ENCODE measurements around the gene UBAP2.

UBAP2 gene

DNA sequence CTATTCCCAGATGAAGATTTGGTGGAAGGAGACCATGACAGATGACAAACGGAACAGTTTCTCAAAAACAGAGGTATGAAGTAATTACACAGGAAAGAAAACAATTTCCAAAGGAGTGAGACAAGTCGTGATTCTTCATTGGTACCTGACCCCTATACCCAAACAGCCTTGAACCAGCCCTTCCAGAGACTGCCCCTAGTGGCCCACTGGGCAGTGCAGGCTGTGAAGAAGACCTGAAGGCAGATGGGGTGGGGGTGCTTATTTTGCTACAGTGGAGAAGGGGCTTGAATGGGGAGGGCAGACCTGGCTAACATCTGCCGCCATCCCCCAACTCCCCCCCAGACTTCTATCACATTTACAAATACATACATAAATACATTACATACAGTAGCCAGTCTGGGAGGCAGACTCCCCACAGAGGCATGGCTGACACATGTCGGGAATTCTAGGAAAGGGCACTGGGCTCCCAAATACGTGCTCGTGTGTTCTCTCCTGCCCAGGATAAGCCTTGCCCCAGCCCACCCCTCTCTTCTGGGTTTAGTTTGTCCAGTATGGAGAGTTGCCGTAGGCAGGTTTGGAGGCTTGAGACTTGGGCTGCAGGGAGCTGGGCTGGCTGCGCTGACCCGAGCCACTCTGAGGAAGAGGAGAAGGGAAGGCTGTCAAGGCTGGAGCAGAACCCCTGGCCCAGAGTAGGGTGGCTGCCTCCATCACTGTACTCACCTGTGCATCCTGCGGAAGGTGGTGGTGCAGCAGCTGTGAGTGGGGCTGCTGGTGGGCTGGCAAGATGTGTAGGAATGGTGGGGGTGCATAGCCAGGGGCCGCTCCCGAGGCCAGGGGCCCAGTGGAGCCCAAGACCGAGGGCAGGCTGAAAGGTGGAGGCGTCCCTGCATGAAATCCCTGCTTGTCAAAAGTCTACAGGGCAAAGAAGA, 126.5 kb downstream of the UBAP2 start:
- DNase-seq: no peak

DNA sequence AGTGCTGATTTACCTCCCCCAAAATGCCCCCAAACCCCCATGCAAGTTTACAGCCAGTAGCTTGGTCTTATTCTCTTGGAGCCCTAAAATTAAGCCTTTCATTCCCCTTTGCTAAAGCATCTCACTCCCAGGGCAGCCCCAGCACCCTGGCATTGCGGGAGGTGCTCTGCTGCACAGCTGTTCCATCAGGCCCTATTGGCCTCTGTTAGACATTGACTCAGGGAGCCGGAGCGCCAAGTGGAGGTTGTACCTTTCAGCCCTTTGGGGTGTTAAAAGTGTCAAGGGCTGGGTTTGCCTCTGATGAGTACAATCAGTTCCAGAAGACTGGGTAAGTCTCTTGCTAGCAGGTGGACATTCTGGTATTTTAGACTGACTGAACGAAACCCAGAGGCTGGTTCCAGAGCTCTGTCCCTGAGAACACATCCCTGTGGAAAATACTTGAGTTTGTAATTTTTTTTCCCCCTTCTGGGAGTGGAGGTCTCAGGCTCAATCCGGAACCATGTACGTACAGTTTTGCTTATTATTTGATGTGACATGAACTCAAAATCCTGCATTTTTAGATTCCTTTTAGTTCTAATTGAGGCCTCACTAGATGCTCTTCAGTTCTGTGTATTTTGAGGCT, 129.3 kb downstream of the UBAP2 start:
- DNase-seq: no peak

DNA sequence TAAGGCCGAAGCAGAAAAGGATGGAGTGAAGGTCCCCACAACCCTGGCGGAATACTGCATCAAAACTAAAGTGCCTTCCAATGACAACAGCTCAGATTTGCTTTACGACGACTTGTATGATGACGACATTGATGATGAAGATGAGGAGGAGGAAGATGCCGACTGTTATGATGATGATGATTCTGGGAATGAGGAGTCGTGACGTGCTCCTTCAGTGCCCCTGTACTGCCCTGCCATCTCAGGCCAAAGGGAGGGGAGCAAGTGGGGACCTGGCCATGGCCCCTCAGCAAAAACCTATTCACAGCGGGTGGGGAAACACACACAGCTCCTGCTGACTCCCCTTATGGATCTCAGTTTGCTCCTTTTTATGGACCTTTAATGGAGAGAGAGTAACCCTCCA, 131.7 kb downstream of the UBAP2 start:
- DNase-seq: no peak

DNA sequence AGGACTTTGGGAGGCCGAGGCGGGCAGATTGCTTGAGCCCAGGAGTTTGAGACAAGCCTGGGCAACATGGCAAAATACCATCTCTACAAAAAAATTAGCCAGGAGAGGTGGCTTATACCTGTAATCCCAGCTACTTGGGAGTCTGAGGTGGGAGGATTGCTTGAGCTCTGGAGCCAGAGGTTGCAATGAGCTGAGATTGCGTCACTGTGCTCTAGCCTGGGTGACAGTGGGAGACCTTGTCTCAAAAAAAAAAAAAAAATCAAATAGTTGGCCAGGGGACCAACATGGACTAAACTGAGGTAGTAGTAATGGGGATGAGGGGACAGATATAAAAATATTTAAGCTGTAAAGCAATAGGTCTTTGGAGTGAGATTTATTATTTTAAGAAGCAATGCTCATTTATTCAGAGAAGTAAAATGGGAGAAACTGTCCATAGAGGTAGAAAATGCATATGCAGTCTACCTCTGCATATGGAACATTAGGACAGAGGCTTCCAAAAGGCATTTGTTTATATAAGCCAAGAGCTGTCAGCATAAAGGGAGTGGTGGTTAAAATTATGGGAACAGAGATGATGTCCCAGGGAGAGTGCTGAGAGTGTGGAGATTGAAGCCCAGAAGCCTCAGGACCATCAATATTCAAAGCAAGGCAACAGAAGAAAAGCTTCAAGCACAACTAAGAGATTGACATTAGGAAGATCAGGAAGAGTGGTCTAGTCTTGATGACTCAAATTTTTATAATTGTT, 133.6 kb downstream of the UBAP2 start:
- DNase-seq: no peak

DNA sequence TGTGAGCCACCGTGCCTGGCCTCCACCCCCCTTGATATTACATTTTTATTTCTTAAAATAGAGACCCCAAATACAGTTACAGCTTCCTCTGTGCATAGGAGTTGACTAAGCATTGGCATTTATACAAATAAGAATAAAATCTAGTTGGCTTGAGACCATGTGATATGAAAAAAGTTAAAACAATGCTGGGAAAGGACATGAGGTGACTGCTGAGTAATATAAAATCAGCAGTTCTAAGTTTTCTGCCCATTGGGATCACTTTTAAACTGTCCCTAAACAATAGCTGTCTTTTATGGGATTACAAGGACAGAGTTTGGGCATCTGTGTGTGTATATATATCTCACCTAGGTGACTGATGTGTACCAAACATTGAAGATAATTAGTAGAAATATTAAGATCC, 135.1 kb downstream of the UBAP2 start:
- no peak for DNase-seq

DNA sequence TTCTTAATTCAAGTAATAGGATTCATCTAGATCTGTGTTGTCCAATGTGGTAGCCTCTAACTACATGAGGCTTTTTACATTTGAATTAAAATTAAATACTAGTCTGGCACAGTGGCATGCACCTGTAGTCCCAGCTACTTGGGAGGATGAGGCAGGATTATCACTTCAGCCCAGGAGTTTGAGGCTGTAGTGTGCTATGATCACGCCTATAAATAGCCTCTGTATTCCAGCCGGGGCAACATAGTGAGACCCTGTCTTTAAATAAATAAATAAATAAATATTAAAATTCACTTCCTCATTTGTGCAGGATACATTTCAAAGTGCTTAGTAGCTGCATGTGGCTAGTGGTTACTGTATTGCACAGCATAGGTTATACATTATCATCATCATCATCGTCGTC, 139.9 kb downstream of the UBAP2 start:
- no peak for DNase-seq

DNA sequence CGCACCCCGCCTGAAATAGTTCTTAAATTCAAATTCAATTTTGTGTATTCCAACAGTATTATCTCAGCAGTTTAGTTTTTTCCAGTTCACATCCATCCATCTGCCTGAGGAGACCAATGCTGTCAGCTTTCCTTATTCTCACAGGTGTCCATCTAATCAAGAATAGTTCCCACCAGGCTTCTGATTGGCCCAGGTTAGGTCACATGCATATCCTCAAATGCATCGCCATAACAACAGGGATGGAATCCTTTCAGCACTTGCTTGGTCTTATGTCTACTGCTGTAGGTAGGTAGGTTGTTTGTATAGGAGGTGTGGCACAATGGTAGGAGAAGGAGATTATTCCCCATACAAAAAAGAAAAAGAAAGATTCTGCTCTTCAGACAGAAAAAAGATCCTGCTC, 140.6 kb downstream of the UBAP2 start:
- no peak for DNase-seq

DNA sequence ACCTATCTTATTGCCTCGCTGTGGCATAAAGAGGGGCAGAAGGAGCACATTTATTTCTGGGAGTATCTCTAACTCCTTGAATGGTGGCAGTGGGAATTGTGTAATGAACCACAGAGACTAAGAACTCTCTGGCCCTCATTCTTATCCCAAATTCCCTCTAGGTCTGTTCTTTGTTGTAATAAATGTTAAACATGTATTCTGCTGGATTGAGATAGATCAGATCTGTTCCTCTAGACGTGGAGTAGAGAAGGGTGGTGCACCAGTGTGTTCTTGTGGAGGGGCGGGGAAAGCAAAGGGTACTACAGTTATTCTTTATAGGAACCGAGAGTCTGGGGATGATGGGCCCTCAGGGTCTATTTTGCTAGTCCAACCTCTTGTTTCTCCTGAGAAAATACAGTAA, 141.3 kb downstream of the UBAP2 start:
- DNase-seq: no peak

DNA sequence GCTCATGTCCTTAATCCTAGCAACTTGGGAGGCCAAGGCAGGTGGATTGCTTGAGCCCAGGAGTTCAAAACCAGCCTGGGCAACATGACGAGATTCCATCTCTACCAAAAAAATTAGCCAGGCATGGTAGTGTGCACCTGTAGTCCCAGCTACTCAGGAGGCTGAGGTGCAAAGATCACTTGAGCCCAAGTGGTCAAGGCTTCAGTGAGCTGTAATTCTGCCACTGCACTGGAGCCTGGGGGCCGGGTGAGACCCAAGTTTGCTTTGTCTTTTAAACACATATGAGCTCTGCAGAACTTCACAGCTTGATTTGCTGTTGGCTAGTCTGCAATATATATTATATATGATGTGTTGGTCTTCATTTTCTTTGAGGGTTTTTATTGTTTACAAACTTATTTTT, 141.9 kb downstream of the UBAP2 start:
- DNase-seq: no peak

DNA sequence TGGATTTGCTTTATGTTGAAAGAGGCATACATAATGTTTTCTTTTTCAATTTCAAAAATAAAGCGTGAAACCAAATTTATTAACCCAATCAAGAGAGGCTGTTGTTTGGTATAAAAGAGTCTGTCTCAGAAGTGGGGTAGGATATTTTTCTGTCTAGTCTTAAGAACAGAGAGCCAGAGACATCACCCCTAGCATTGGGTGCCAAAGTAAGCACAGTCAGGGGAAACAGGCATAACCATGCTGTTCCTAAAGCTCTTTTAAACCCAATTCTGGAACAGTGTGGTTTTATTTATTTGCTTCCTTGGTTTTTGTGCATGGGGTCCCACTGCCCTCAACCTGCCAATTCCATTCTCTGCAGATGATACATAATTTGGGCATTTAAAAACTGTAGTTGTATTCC, 143.6 kb downstream of the UBAP2 start:
- DNase-seq: no peak

DNA sequence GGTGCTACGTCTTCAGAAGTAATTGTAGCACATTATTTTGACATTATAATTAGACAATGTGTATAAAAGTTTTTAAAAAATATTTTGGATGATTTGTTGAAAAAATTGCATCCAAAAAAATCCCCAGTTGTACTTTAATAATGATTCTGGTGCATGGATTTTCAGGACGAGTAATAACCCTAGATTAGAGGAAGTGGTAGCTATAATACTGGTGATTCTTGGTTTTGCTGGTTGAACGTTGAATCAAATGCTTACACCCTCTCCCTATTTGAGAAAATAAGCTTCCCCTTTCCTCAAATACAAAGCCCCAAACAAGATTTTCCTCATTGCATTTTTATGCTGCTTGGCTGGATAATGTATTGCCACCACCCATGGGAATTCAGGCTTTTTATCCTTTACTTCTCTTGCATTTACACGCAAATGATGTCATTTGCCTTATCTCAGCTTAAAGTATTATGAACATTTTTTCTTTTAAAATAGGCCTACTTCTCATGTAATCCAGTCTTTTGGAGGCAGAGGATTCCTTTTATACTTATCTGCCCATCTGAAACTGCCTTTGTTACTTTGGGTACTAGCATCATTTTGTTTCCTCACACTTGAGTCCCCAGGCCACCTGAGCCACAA, 145.4 kb downstream of the UBAP2 start:
- DNase-seq: no peak

DNA sequence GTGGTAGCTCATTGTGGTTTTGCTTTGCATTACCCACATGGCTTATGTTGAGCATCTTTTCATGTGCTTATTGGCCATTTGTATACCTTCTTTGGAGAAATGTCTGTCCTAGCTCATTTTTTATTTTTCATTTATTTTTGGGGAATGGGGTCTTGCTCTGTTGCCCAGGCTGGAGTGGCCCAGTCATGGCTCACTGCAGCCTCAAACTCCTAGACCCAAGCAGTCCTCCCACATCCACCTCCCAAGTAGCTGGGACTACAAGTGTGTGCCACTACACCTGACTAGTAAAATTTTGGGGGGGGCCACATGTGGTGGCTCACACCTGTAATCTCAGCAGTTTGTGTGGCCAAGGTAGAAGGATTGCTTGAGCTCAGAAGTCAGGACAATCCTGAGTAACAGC, 154.4 kb downstream of the UBAP2 start:
- no peak for DNase-seq

DNA sequence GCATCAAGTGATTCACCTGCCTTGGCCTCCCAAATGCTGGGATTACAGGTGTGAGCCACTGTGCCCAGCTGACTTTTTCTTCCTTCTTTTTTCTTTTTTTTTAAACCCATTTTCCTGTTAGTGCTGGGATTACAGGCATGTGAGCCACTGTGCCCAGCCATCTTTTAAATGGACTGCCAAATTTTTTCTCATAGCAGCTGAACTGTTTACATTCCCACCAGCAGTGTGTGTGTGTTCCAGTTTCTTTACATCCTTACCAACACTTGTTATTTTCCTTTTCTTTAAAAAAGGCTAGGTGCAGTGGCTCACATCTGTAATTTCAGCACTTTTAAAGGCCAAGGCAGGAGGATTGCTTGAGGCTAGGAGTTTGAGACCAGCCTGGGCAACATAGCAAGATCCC, 154.8 kb downstream of the UBAP2 start:
- DNase-seq: no peak

DNA sequence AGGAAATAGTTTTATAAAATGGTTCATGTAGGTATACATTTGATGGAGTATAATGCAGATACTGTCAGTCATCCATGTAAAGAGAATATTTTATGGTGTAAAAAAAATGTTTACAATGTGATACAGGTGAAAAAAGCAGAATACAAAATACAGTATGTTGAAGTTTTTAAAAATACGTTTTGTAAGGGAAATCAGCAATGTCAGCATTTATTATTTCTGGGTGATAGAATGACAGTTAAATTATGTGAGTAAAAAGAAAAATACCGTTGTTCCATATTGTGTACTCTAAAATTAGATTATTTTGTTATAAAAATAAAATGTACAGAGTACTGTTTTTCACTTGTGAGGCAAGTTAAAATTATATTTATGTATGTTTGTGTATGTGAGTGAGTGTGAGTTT, 162.7 kb downstream of the UBAP2 start:
- DNase-seq: no peak

DNA sequence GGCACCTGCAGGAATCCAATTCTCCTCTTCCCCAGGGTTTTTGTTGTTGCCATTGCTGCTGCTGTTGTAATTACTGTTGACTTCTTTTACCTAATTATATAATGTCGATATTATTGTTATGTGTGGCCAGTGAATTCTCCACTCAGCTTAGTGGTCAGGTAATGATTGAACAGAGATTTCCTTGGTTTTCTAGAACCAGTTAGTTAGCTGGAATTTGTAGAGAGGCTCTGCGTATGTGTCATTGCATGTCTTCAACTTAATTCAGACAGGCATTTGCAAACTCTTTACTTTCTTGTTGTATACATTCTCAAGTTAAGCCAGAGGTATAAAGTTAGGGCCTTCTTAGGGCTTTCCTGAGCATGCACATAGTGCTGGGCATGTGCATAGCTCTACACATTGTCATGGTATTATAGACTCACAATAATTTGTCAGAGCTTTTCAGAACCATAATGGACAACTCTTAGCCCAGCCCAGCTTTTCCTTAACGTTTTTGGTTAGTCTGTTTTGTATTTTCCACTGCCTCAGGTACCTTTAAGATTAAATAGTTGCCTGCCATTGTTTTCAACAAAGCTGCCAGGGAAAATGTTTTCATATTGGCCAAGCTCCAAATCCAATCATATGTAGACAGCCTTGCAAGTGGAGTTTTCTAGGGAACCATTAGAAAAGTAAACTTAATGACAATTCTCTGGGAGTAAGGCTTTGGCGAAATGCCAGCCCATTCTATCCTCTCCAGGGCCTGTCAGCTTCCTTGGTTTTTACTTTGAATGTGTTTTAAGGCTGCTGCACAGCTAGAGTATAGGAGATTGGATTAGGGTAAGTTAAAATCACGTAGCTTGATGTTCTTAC, 163.6 kb downstream of the UBAP2 start:
- no peak for DNase-seq

DNA sequence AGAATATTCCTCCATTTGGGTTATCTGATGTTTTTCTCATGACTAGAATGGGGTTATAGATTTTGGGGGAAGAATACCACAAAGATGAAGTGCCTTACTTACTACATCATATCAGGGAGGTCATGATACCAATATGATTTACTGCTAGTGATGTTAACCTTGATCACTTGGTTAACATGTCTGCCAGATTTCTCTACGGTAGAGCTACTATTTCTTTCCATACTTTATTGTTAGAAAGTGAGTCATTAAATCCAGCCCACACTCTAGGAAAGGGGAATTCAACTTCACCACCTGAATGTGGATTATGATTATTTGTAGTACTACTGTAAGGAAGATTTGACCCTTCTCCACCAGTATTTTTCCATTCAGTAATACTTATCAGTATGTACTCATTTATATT, 167.1 kb downstream of the UBAP2 start:
- DNase-seq: peak; percentile 22

DNA sequence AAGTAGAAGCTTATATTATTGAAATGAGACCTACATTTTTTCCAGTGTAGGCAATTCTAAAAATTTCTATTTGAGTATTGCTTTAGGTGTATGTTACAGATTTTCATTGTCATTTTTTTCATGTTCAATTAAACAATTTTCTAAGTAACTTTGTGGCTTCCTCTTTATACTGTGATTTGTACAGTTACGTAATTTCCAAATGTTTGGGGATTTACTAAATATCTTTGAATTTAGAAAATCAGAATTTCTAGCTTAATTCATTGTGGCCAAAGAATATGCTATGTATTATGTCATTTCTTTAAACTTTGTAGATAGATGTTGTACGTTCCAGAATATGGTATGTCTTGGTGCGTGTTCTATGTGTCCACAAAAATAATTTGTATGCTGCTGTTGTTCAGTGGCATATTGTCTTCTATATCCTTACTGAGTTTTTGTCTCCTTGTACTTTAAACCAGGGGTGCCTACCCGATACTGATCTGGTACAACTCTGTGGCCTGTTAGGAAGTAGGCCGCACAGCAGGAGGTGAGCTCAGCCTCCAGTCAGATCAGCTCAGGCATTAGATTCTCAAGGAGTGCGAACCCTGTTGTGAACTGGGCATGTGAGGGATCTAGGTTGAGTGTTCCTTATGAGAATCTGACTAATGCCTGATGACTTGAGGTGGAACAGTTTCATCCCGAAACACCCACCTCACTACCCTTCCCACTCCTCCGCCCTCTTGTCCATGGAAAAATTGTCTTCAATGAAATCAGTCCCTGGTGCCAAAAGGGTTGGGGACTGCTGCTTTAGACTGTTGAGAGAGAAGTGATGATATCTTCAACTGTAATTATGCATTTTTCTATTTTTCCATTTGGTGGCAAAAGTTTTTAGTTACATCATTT, 168.2 kb downstream of the UBAP2 start:
- no peak for DNase-seq

DNA sequence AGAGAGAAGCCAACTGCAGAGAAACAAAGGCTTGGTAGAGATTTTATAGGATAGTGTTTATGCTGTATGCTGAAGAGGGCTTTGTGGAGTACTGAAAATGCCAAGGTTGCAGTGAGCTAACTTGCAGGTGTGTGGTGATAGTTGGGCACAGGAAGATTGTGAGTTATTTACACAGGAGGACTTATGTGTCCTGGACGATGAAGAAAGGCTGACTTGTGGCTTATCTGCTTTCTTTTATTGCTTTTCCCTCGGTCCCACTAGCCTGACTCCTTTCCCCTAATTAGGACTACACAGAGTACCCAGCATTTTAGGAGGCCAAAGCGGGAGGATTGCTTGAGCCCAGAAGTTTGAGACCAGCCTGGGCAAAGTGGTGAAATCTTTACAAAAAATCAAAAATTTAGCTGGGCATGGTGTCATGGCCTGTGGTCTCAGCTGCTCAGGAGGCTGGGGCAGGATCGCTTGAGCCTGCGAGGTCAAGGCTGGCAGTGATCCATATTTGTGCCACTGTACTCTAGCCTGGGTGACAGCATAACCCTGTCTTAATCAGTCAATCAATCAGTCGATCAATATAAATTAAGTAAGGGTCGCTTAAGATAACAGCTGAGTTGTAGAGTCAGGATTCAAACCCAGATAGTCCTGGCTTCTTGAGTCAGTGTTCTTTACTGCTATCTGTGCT, 169.9 kb downstream of the UBAP2 start:
- DNase-seq: no peak

DNA sequence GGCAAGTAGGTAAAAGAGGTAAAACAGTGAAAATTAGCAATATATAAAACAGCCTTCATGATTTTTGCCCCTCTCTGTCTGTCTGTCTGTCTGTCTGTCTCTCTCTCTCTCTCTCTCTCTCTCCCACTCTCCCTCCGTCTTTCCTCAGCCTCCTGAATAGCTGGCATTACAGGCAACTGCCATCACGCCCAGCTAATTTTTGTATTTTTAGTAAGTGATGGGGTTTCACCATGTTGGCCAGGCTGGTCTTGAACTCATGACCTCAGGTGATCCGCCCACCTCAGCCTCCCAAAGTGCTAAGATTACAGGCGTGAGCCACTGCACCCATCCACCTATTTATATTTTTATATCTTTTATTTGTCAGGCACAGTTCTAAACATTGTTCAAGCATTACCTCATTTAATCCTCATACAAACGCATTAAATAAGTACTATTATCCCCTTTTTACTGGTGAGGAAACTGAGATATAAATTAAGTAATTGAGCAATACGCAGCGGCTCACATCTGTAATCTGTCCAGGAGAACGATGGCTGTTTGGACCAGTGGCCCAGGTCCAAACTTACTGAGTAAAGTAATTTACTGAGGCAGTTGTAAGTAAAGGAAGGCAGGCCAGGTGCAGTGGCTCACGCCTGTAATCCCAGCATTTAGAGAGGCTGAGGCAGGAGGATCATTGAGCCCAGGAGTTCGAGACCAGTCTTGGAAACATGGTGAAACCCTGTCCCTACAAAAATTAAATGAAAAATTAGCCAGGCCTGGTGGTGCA, 170.8 kb downstream of the UBAP2 start:
- no peak for DNase-seq

All from NCI-H226 (cell line).